Right ventricle myocardium superior (tissue), 1 donor: ENCODE data around the gene ZFAND2B. TPM values are rescaled to one million over a fixed set of nuclear protein-coding genes. Genes with fewer than 3 reads are reported as not detected.
"Not testable (repeated sequence)": the region's sequence is repeated elsewhere in the genome, so short reads cannot be mapped to it uniquely, and the experiment has no call there.

Experiments used
- ATAC-seq: fragments of 200-7000 bp; cut with Tn5 transposase; one replicate; pipeline ENCODE4 v1.9.1; 2020; ENCODE audit warnings: mild to moderate bottlenecking; ENCODE audit not compliant: poor library complexity
- DNase-seq: peaks from one replicate; pipeline ENCODE4 v3.0.0-alpha.2; 2020
- intact Hi-C: fragments of 100-400 bp; cut with DNase I; formaldehyde crosslinking; loops from one replicate; pipeline ENCODE4 v1.11.2; 2022
- total RNA-seq: library from RNA; stranded (reverse); fragmentation: NEBNext Ultra II Directional; extraction: Animal tissue kit (Norgen Biotek cat#: 25700); gene quantifications from one replicate; pipeline ENCODE4 v1.2.1, GENCODE V29; 2021
- donor health status: DM: no; HTN: yes; CAD: no; lungs with severe emphysema.

The ZFAND2B gene
- total RNA-seq, 1 donor from 2014 or later = 21.3 TPM

DNA sequence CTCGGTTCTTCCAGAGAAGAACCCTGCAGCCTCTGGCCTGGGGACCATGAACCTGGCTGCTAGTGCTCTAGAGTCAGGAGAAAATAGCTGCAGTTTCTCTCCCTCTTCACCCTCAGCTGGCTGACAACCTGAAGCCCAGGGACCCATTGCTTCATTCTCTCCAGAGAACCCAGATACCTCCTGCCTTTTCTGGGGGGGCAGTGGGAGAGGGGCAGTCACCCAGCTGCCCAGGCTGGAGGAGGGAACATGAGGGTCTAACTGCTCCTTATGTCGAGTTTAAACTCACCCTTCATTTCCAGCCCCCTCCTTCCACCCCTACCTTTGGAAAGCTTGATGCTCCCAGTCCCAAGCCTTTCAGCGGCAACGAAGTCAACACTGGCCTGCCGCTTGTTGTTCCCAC lies 7.6 kb upstream of the ZFAND2B start:
- DNase-seq (no peak), ATAC-seq (no peak)
- intact Hi-C loops = no loop called here

DNA sequence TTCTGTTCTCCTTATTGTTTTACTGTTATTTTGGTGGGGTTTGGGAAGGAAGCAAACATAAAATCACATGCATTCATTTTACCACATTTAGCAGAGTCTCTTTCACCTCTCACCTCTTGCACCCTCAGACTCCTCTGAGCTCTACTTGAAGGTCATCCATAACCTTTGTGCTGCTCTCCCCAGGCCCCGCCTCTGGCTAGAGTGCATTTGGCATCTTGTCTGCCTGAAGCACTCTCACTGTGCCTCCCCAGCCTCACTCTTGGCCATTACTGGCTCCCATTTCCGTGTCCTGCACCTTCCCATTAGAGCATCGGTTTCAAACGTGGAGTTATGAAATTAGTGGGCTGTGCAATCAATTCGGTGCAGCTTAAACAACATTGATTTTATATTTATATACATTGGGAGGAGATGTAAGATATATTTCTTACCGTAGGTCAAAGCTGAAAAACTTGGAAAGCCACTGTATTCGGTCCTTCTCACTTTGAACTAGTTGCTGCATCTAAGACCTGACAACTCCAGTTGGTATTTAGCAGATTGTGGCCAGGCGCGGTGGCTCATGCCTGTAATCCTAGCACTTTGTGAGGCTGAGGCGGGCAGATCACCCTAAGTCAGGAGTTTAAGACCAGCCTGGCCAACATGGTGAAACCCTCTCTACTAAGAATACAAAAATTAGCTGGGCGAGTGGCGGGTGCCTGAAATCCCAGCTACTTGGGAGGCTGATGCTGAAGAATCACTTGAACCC lies 6.9 kb upstream of the ZFAND2B start:
- no peak for ATAC-seq
- no peak for DNase-seq
- intact Hi-C loops = no loop called here

DNA sequence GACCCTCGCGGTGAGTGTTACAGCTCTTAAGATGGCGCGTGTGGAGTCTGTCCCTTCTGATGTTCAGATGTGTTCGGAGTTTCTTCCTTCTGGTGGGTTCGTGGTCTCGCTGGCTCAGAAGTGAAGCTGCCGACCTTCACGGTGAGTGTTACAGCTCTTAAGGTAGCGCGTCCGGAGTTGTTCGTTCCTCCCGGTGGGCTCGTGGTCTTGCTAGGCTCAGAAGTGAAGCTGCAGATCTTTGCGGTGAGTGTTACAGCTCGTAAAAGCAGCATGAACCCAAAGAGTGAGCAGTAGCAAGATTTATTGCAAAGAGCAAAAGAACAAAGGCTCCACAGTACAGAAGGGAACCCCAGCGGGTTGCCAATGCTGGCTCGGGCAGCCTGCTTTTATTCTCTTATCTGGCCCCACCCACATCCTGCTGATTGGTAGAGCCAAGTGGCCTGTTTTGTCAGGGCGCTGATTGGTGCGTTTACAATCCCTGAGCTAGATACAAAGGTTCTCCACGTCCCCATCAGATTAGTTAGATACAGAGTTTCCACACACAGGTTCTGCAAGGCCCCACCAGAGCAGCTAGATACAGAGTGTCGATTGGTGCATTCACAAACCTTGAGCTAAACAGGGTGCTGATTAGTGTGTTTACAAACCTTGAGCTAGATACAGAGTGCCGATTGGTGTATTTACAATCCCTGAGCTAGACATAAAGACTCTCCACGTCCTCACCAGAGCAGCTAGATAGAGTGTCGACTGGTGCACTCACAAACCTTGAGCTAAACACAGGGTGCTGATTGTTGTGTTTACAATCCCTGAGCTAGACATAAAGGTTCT lies 5.9 kb upstream of the ZFAND2B start:
- ATAC-seq, intact Hi-C loops: not testable (repeated sequence)

DNA sequence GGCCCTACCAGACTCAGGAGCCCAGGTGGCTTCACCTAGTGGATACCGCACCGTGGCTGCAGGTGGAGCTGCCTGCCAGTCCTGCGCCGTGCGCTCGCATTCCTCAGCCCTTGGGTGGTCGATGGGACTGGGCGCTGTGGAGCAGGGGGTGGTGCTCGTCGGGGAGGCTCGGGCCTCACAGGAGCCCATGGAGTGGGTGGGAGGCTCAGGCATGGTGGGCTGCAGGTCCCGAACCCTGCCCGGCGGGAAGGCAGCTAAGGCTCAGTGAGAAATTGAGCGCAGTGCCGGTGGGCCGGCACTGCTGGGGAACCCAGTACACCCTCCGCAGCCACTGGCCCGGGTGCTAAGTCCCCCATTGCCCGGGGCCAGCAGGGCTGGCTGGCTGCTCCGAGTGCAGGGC lies 5.3 kb upstream of the ZFAND2B start:
- ATAC-seq, DNase-seq, intact Hi-C loops: not testable (repeated sequence)

More for the DNA sequence above, 5.9 kb upstream of the ZFAND2B start:
- DNase-seq = not testable (repeated sequence)

DNA sequence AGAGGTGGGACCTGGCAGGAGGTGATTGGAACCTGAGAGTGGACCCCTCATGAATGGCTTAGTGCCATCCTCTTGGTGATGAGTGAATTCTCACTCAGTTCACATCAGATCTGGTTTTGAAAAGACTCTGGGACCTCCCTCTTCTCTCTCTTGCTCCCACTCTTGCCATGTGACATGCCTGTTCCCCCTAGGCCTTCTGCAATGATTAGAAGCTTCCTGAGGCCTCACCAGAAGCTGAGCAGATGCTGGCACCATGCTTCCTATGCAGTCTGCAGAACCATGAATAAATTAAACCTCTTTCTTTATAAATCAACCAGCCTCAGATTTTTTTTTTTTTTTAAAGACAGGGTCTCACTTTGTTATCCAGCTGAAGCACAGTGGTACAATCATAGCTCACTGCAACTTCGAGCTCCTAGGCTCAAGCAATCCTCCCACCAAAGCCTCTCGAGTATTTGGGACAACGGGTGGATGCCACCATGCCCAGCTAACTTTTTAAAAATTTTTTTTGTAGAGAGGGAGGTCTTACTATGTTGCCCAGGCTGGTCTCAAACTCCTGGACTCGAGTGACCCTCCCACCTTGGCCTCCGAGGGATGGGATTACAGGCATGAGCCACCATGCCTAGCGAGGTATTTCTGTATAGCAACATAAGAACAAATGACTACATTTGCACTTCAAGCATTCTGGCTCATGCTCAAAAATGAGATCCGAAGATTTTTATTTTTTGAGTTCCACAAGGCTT lies 2.0 kb upstream of the ZFAND2B start:
- intact Hi-C loops = no loop called here
- ATAC-seq (no peak), DNase-seq (no peak)

DNA sequence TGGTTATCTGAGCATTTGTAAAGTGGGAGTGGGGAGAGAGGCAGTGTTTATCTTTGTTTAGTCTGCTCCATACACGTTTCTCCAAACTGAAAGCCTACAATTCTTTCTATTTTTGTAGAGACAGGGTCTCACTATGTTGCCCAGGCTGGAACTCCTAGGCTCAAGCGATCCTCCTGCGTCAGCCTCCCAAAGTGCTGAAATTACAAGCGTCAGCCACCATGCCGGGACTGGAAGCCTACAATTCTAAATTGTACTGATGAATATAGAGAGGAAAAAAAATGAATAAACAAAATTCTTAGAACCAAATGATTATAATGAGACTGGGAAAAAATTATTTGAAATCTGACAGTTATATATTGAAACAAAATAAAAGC lies 1.4 kb upstream of the ZFAND2B start:
- ATAC-seq = no peak
- no peak for DNase-seq
- intact Hi-C loops = no loop called here

DNA sequence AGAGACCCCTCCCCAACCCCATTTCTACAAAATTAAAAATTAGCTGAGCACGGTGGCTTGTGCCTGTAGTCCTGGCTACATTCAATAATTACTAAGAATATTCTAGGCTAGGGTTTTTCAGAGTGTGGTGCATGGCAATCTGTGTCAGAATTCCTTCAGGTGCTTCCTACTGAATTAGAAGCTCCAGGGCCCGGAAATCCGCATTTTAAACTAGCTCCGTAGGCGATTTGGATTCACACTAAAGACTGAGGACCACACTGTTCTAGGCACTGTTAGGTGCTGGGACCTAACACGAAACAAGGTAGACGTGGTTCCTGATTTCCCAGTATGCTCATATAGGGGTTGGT lies 628 bp upstream of the ZFAND2B start:
- no peak for DNase-seq
- no peak for ATAC-seq
- intact Hi-C loops = no loop called here

DNA sequence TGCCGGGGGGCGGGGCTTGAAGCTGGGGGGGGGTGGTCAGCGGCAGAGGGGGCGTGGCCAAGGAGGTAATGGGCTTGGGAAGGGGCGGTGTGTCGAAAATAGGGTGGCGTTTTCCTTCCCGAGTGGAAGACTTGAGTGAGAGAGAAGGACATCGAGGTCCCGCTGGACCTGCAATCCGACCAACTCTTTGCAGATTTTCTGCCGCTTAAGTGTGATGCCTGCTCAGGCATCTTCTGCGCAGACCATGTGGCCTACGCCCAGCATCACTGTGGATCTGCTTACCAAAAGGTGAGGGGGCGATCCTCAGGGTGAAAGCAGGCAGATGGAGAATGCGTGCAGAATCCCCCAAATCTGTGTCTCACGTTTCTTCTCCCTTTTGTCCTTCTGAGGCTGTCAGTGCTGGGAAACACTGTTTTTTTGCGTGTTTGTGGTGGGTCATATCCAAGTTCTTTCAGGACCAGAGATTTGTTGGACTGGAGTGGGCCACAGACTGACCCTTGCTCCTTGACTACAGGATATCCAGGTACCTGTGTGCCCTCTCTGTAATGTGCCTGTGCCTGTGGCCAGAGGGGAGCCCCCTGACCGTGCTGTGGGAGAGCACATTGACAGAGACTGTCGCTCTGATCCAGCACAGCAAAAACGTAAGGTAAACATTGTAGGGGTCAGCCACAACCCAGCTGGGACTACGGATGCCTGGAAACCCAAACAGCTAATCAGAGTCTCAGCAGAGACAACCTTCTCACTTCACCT lies 727 bp downstream of the ZFAND2B start:
- no peak for ATAC-seq
- DNase-seq = no peak
- intact Hi-C loops = no loop called here

DNA sequence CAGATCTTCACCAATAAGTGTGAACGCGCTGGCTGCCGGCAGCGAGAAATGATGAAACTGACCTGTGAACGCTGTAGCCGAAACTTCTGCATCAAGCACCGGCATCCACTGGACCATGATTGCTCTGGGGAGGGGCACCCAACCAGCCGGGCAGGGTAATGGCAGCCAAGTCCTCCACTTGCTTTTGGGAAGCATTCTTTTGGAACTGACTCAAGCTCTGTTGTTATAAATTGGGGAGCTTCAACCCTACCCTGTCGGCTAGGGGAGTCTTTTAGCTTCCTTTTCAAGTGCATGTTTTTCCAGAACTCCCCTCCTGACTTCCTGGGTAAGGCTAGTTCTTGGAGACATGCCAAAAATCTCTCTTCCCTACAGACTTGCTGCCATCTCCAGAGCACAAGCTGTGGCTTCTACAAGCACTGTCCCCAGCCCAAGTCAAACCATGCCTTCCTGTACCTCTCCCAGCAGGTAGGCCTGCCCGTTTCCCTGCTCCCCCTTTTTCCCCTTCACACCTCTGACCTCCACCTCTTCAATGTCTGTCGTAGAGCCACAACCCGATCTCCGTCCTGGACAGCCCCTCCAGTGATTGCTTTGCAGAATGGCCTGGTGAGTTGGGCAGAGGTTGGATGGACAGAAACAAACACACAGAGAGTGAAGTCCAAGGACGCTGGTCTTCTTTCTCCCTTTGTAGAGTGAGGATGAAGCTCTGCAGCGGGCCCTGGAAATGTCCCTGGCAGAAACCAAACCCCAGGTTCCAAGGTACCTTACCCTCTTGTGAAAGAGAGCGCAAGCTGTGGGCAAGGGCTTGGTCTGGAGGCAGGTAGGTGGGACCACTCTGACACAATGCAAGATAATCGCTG lies 1.5 kb downstream of the ZFAND2B start:
- ATAC-seq (no peak), DNase-seq (no peak)
- intact Hi-C loops = no loop called here

DNA sequence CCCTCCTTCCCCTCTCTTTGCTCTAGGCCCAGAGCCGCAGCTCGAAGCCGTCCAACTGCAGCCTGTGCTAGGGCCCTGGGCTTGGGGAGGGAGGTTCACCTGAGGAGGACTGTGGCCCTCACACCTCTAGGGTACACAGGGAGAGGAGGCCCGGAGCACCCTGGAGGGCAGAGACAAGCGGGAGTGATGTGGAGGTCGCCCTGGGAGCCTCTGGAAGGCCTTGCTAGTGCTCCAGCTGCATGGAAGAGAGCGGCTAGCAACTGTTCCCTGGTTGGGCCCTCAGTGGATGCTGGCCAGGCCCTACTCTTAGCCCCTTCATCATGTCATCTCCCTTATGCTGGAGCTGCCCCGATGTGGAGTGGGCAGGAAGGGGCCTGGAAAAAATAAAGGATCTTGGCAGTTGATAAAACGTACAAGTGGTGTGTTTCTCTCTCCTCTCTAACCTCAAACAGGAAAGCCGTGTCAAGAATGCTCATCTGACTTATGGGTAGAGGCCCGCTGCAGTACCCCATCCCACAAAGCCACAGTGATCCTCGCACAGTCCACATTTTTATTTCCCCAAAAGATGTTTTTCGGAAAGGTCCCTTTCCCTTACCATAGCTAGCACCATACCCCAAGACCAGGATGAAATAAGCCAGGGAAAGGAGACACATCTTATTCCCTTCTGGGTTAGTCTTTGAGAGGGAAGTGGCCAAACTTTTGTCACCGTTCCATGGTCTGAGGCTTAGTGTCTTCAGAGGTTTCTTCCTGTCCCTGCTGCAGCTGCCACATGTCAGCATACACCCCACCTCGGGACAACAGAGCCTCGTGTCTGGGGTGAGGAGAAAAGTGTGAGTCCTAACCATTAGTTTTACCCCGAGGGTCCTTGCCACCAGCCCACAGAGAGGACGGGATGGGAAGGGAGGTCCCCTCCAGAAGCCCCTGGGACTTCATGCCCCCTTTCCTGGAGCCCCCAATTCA lies 2.9 kb downstream of the ZFAND2B start:
- no peak for DNase-seq
- intact Hi-C loops = no loop called here

DNA sequence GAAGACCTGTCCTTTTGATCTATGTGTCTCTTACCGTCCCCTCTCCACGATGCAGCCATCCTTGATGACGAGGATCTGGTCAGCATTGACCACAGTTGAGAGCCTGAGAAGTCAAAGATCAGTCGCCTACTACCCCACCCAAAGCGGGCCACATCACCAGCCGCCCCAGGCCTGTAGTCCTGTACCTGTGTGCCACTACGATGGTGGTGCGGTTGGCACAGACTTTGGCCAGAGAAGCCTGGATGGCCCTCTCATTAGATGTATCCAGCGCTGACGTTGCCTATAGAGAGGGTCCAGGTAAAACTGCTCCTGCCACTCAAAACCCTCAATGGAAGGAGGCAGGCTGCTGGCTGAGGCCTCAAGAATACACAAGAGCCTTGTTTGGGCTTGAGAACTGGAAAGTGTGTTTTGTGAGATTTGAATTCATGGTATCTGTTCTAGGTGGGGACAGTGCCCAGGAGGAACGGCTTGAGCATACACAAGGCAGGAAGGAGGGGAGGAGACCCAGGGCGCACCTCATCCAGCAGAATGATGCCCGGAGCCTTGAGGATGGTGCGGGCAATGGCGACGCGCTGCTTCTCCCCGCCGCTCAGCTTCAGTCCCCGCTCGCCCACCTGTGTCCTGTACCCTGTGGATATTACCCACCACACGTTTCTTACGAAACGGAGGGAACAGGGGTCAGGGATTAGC lies 3.8 kb downstream of the ZFAND2B start:
- DNase-seq = no peak
- intact Hi-C loops = no loop called here
- no peak for ATAC-seq

More for the DNA sequence above, 2.9 kb downstream of the ZFAND2B start:
- no peak for ATAC-seq

DNA sequence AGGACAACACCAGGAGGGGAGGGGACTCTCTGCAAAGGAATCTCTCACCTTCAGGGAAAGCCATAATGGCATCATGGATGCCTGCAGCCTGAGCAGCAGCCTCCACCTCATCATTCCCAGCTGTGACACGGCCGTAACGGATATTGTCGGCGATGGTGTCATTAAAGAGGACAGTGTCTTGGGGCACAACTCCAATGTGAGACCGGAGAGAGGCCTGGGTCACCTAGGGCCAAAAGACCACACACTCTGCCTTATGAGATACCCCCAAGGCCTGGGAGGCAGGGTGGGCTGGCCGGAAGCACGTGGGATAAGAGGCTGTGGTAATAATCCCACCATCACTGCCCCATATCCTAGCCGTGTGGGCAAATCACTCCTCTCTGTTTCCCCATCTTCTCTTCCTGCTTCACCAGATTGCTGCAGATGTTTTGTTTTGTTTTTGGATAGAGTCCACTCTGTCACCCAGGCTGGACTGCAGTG lies 4.3 kb downstream of the ZFAND2B start:
- intact Hi-C loops = no loop called here
- DNase-seq (no peak), ATAC-seq (no peak)

DNA sequence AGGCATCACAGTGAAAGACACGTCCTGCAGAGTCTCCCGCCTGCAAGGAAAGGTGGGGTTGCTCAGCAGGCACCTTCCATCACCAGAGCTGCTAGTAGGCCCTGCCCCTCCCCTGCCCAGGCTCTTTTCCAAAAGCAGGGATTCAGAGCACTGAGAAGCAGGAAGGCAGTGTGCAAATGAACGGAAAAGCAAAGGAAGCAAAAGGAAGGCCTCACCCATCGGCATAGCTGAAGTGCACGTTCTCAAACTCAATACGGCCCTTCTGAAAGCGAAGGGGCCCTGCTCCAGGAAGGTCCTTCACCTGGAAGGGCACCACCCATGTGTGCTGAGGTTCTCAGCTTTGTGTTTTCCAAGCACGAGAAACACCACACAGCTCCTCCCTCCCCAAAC lies 6.4 kb downstream of the ZFAND2B start:
- ATAC-seq = no peak
- DNase-seq = no peak
- intact Hi-C loops = no loop called here

DNA sequence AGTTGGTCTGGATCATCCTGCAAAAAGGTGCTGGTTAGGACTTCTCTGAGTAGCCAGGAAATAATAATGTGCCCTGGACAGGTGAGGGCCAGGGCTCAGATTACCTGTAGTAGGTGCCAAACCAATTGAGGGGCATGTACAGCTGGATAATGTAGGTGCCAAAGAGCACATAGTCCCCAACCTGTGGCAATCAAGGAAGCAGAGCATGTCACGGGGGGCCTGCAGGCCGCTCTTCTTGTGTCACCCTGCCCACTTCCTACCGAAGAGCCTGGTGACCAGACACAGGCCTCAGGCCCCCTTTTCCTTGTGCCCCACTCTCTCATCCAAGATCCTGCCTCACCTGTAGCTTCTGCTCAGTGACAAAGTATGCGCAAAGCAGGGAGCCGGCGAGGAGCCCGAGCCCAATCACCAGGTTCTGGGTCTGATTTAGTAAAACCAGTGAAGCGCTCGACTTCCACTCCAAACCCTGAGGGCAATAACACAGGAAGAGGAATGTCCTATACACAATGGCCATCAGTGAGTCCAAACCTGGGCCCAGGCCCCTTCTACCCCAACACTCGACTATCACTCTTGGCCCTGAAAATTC lies 7.0 kb downstream of the ZFAND2B start:
- DNase-seq (no peak), ATAC-seq (no peak)
- intact Hi-C loops = no loop called here

DNA sequence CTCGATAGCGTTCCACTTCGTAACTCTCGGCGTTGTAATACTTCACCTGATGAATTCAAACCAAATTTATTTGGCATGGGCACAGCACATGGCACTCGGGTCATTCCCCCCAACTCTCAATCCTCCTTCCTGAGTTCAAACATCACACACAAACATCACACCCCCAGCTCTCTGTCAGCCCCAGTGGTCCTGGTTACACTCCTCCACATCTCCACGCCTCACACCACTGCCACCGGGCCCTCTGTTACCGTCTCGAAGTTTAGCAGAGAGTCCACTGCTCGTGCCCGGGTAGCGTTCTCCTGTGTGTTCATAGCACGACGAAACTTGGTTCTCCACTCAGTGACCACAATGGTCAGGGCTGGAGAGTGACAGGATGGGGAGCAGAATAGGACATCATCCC lies 7.6 kb downstream of the ZFAND2B start:
- intact Hi-C loops = no loop called here

DNA sequence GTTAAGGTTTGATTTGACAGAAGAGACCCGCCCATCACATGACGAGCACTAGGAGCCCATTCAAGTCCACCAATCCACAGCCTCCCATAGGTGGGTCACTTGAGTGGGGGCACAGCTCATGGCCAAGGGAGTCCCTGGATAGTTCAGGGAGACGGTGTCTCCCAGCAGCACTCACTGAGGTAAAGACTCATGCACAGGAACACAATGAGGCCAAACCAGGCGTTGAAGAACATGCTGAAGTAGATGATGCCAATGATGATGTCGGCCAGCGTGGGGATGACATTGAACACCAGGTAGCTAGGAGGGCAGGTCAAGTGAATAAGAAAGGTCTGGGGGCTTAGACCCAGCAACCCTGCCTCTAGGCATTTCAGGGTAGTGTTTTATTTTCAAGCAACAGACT lies 8.2 kb downstream of the ZFAND2B start:
- no peak for DNase-seq
- intact Hi-C loops = loop anchor here (5.0 kb wide), 1 partner anchor 37 kb away; the partner anchor contains the start of genes CNPPD1 and RETREG2

More for the DNA sequence above, 7.6 kb downstream of the ZFAND2B start:
- no peak for DNase-seq
- no peak for ATAC-seq

More for the DNA sequence above, 8.2 kb downstream of the ZFAND2B start:
- ATAC-seq = no peak
